HepG2 (cell line): ENCODE measurements around the gene EIF4G3. TPM values are rescaled to one million over a fixed set of nuclear protein-coding genes. Genes with fewer than 3 reads are reported as not detected.

Experiments used
- ATAC-seq: fragments of 200-7000 bp; cut with Tn5 transposase; 3 replicates; pipeline ENCODE4 v1.9.1; 2020; ENCODE audit warnings: mild to moderate bottlenecking, moderate library complexity
- BruUV-seq: library from RNA; stranded (reverse); fragments of 400-500 nt; replicated peaks from 2 replicates; lab custom pipeline; 2021; lab: Mats Ljungman, UMichigan
- CTCF ChIA-PET: fragments of 300-600 bp; formaldehyde crosslinking; extraction: SDS; loops from one replicate; lab custom pipeline; 2021; ENCODE audit warnings: low total read pairs, inconsistent platforms, low intra/inter-chr PET ratio; lab: Yijun Ruan, JAX
- POLR2A ChIA-PET: fragments of 350-600 bp; sonication (Branson Sonifier 250); formaldehyde crosslinking; loops from one replicate; lab custom pipeline; 2020; ENCODE audit warnings: antibody characterized with exemption, inconsistent platforms; lab: Yijun Ruan, JAX
- DNase-seq: peaks from one replicate; pipeline ENCODE4 v3.0.0-alpha.2; 2015; ENCODE audit warnings: low spot score
- FAIRE-seq: peaks from 3 replicates; lab custom pipeline; 2011; peaks lifted over from hg19 to GRCh38; lab: Jason Lieb, UNC
- H2AFZ ChIP-seq: one replicate; pipeline ENCODE4 v1.6.1; 2011; ENCODE audit warnings: low read length, inconsistent platforms
- H3K27ac ChIP-seq: fragments of 300-600 bp; 3 replicates; pipeline ENCODE4 v1.8.0; 2011; ENCODE audit warnings: mixed run types, mild to moderate bottlenecking, mixed read lengths, low read length, inconsistent platforms; ENCODE audit not compliant: insufficient read depth; ENCODE audit errors: extremely low read length
- H3K27me3 ChIP-seq, 2 experiments: fragments of 200-600 bp in 1 of 2; 2 replicates in 1 of 2; 3 replicates in 1 of 2; pipeline versions ENCODE4 v1.6.0 to v1.8.0; 2011; ENCODE audit warnings: low read length in 2 of 2, mild to moderate bottlenecking in 2 of 2, moderate library complexity in 2 of 2, inconsistent platforms in 1 of 2; ENCODE audit not compliant: insufficient read depth in 2 of 2, control insufficient read depth in 1 of 2
- H3K36me3 ChIP-seq, 2 experiments: fragments of 200-600 bp in 1 of 2; replicated peaks in 1 of 2; 2 replicates in 1 of 2; 3 replicates in 1 of 2; pipeline versions ENCODE4 v1.5.1 to v1.8.0; 2011; ENCODE audit warnings: low read length in 2 of 2, inconsistent platforms in 1 of 2; ENCODE audit not compliant: insufficient read depth in 2 of 2, control insufficient read depth in 1 of 2
- H3K4me1 ChIP-seq: 2 replicates; pipeline ENCODE4 v1.5.1; 2012; ENCODE audit warnings: low read length, inconsistent platforms; ENCODE audit not compliant: insufficient read depth
- H3K4me2 ChIP-seq: 2 replicates; pipeline ENCODE4 v1.6.0; 2011; ENCODE audit warnings: low read depth, low read length, inconsistent platforms
- H3K4me3 ChIP-seq, 3 experiments: fragments of 200-600 bp in 1 of 3; sonication (generic), shearing (Covaris generic) in 1 of 3; replicated peaks in 1 of 3; 2 replicates each; pipeline ENCODE4 v1.5.1; 2011 to 2016; ENCODE audit warnings: low read length in 3 of 3, inconsistent platforms in 2 of 3, low read depth in 2 of 3, mild to moderate bottlenecking in 2 of 3, control low read depth in 1 of 3, mixed read lengths in 1 of 3; ENCODE audit not compliant: insufficient read depth in 1 of 3
- H3K79me2 ChIP-seq: one replicate; pipeline ENCODE4 v1.6.1; 2011; ENCODE audit warnings: low read length, inconsistent platforms; ENCODE audit not compliant: insufficient read depth
- H3K9ac ChIP-seq: 2 replicates; pipeline ENCODE4 v1.6.0; 2011; ENCODE audit warnings: mild to moderate bottlenecking, low read depth, low read length, inconsistent platforms; ENCODE audit not compliant: insufficient read depth
- H3K9me3 ChIP-seq: 2 replicates; pipeline ENCODE4 v1.5.1; 2012; ENCODE audit warnings: mild to moderate bottlenecking, low read length
- H4K20me1 ChIP-seq: 2 replicates; pipeline ENCODE4 v1.6.0; 2011; ENCODE audit warnings: inconsistent platforms, mild to moderate bottlenecking, low read length, moderate library complexity; ENCODE audit not compliant: insufficient read depth
- EED ChIP-seq: sonication (generic); formaldehyde crosslinking; IDR thresholded peaks from 2 replicates; pipeline ENCODE4 v1.5.0; 2020; ENCODE audit warnings: mild to moderate bottlenecking, missing genetic modification reagents
- GFI1 ChIP-seq: sonication (generic); formaldehyde crosslinking; IDR thresholded peaks from 2 replicates; pipeline ENCODE4 v1.5.0; 2020; ENCODE audit warnings: missing genetic modification reagents, mild to moderate bottlenecking, borderline replicate concordance
- MAX ChIP-seq: IDR thresholded peaks from 2 replicates; pipeline ENCODE4 v1.6.1; 2012; ENCODE audit warnings: inconsistent platforms
- MAZ ChIP-seq, 2 experiments: sonication (generic) in 1 of 2; formaldehyde crosslinking in 1 of 2; IDR thresholded peaks; 2 replicates each; pipeline versions ENCODE4 v1.5.0 to v1.6.1; 2012 to 2020; ENCODE audit warnings: low read depth in 2 of 2, mild to moderate bottlenecking in 2 of 2, borderline replicate concordance in 1 of 2, improper control_type of control experiment in 1 of 2, low read length in 1 of 2, missing genetic modification reagents in 1 of 2, moderate library complexity in 1 of 2
- MIER3 ChIP-seq: IDR thresholded peaks from 2 replicates; pipeline ENCODE4 v1.6.1; 2016; ENCODE audit warnings: missing compliant biosample characterization, borderline replicate concordance
- ONECUT2 ChIP-seq: sonication (generic); formaldehyde crosslinking; IDR thresholded peaks from 2 replicates; pipeline ENCODE4 v1.4.0; 2020; ENCODE audit warnings: missing genetic modification reagents
- TFE3 ChIP-seq: IDR thresholded peaks from 2 replicates; pipeline ENCODE4 v1.6.1; 2016
- ZNF335 ChIP-seq: sonication (generic); formaldehyde crosslinking; IDR thresholded peaks from 2 replicates; pipeline ENCODE4 v1.4.0; 2020; ENCODE audit warnings: missing genetic modification reagents
- ZNF629 ChIP-seq: sonication (generic); formaldehyde crosslinking; conservative IDR thresholded peaks from 2 replicates; pipeline ENCODE4 v1.5.0; 2020; ENCODE audit warnings: missing genetic modification reagents
- ZNF703 ChIP-seq: sonication (generic); formaldehyde crosslinking; IDR thresholded peaks from 2 replicates; pipeline ENCODE4 v1.5.1; 2020; ENCODE audit warnings: missing genetic modification reagents, mild to moderate bottlenecking, moderate library complexity, borderline replicate concordance
- ZNF749 ChIP-seq: sonication (generic); formaldehyde crosslinking; IDR thresholded peaks from 2 replicates; pipeline ENCODE4 v1.8.0; 2022; ENCODE audit warnings: mild to moderate bottlenecking, missing genetic modification reagents, moderate library complexity, borderline replicate concordance
- ZNF781 ChIP-seq: sonication (generic); formaldehyde crosslinking; IDR thresholded peaks from 2 replicates; pipeline ENCODE4 v1.5.1; 2020; ENCODE audit warnings: borderline replicate concordance, mild to moderate bottlenecking, missing genetic modification reagents; ENCODE audit errors: not compliant biosample characterization
- WGBS: methylation state at CpG from one replicate; pipeline ENCODE4 v1.1.6; 2017; ENCODE audit warnings: low lambda C conversion rate; 5-methylcytosine and 5-hydroxymethylcytosine counted together
- in situ Hi-C: cut with HindIII; loops from 2 replicates; pipeline ENCODE4 v1.10.0; 2017; ENCODE audit warnings: low pct_unique_long_range_greater_than_20kb; ENCODE audit not compliant: extremely low pct_ligation_motif_present
- intact Hi-C: fragments of 100-400 bp; cut with micrococcal nuclease; formaldehyde crosslinking; loops from one replicate; pipeline ENCODE4 v1.10.0; 2022; ENCODE audit not compliant: unreplicated experiment
- polyA plus RNA-seq, 8 experiments: library from polyadenylated mRNA; depleted of rRNA in 3 of 8; stranded (reverse) in 7 of 8; unstranded in 1 of 8; fragments of >200 nt; fragmentation: Illumina TruSeq in 4 of 8; extraction: Trizol in 4 of 8; gene quantifications; 2 replicates each; pipeline versions ENCODE4 v1.2.1 to v1.2.3, GENCODE V29; 2011 to 2016; ENCODE audit warnings: low read depth in 4 of 8, missing spikeins in 1 of 8, mixed read lengths in 1 of 8; ENCODE audit not compliant: insufficient read depth in 1 of 8
- total RNA-seq, 5 experiments: library from RNA; depleted of rRNA; stranded (reverse); fragments of >200 nt; fragmentation: Illumina TruSeq; extraction: Trizol; gene quantifications; 2 replicates each; pipeline ENCODE4 v1.2.3, GENCODE V29; 2016; ENCODE audit warnings: low read depth in 1 of 5
- TF ChIP-seq, protein P1 (sequence below): sonication (generic); formaldehyde crosslinking; IDR thresholded peaks from 2 replicates; pipeline ENCODE4 v1.4.0; 2020; ENCODE audit warnings: missing genetic modification reagents

Gene EIF4G3
- total and polyA plus RNA-seq, 2 of the 13 experiments (the other 11 are each of a cell fraction or from before 2014, with no cell fraction given) = 22.2 to 27.6 TPM

GRCh38 chr1:21121764-21122471 lies 54.8 kb downstream of the EIF4G3 start:
- FAIRE-seq = no peak

DNA sequence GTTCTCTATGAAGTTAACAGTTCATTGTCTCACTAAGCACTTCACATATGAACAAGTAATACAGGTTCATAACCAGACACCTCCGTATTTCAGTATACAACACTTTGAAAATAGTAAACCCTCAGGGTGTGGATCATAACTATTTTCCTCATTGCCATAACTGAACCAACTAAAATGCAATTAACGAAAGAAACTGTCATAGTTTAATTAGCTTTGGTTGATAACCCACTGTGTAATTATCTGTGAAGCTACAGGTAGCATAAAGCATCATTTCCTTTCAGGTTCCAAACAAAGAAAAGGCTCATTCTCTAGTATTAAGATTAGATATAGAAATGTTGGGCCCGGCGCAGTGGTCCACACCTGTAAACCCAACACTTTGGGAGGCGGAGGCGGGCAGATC lies 58.5 kb downstream of the EIF4G3 start:
- POLR2A ChIA-PET = interaction anchor here (0.7 kb wide), 1 partner anchor 64 kb away, joined by 3 read pairs; no protein-coding TSS in a partner anchor
- DNase-seq = no peak
- Histone ChIP-seq H3K79me2 (peaks cover 12% of the 10 kb centered on the region), H3K4me2 (no peak overlapping the region), H3K9ac (no peak overlapping the region), H3K4me1 (peaks cover 61% of the 10 kb centered on the region), H3K9me3 (no peaks in the 10 kb centered on the region), H2AFZ (no peak overlapping the region)
- 99% methylated on average over 6 of the region's 6 CpGs for WGBS
- TF ChIP-seq GFI1 (CRISPR knock-in tag) (no peak), MAX (no peak), TFE3 (CRISPR knock-in tag) (no peak), ZNF749 (CRISPR knock-in tag) (no peak), ZNF781 (CRISPR knock-in tag) (no peak), ONECUT2 (CRISPR knock-in tag) (no peak), MIER3 (CRISPR knock-in tag) (no peak), MAZ (IDR thresholded peaks at IDR 0.05; ENCODE audit: borderline replicate concordance, low read depth, low read length) (no peak), MAZ (CRISPR knock-in tag; IDR thresholded peaks at IDR 0.05; ENCODE audit: low read depth) (no peak), EED (CRISPR knock-in tag) (no peak), ZNF703 (CRISPR knock-in tag) (no peak)
- TF ChIP-seq, protein P1, sequence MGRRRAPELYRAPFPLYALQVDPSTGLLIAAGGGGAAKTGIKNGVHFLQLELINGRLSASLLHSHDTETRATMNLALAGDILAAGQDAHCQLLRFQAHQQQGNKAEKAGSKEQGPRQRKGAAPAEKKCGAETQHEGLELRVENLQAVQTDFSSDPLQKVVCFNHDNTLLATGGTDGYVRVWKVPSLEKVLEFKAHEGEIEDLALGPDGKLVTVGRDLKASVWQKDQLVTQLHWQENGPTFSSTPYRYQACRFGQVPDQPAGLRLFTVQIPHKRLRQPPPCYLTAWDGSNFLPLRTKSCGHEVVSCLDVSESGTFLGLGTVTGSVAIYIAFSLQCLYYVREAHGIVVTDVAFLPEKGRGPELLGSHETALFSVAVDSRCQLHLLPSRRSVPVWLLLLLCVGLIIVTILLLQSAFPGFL (CRISPR knock-in tag) = no peak
- TF ChIP-seq, all 625 proteins: peak for 0
- Histone ChIP-seq H4K20me1 (no peaks in the 10 kb centered on the region), H3K4me3 (no peak overlapping the region), H3K27ac (peak overlapping the region; percentile 54), H3K27me3 (no peaks in the 10 kb centered on the region), H3K36me3 (no peaks in the 10 kb centered on the region; a peak in 1 of 5 replicates)
- CTCF ChIA-PET = no interaction called here
- BruUV-seq = no TSS peak
- intact Hi-C loops (no loop called here), in situ Hi-C loops (no loop called here)
- no peak for FAIRE-seq
- no peak for ATAC-seq

More at GRCh38 chr1:21121764-21122471, 54.8 kb downstream of the EIF4G3 start:
- WGBS = 97% methylated on average over 4 of the region's 4 CpGs
- Histone ChIP-seq H3K27ac (no peak overlapping the region), H3K4me3 (no peak overlapping the region), H3K79me2 (peaks cover 2% of the 10 kb centered on the region), H3K9me3 (no peaks in the 10 kb centered on the region), H3K4me2 (no peak overlapping the region), H3K4me1 (peaks cover 49% of the 10 kb centered on the region), H4K20me1 (no peaks in the 10 kb centered on the region), H3K27me3 (no peaks in the 10 kb centered on the region), H3K9ac (no peak overlapping the region), H2AFZ (no peak overlapping the region), H3K36me3 (peaks cover 0 to 1% of the 10 kb centered on the region in 2 experiments; a peak in 2 of 5 replicates)
- intact Hi-C loops (no loop called here), in situ Hi-C loops (no loop called here)
- DNase-seq = no peak
- POLR2A ChIA-PET = no interaction called here
- no peak for ATAC-seq
- BruUV-seq = no TSS peak
- CTCF ChIA-PET = no interaction called here
- TF ChIP-seq ZNF629 (peak; percentile 53), MIER3 (CRISPR knock-in tag) (no peak), ZNF335 (no peak)
